Glomerular visceral epithelial cell (primary cell): ENCODE data around the gene RNLS.

Experiments
- DNase-seq: peaks from one replicate; pipeline ENCODE4 v3.0.0-alpha.2; 2016; ENCODE audit errors: extremely low spot score

RNLS gene

GRCh38 chr10:88232983-88233543 is 350.1 kb downstream of the RNLS start:
- DNase-seq: no peak

GRCh38 chr10:88232029-88232895 is 350.9 kb downstream of the RNLS start:
- DNase-seq: no peak

GRCh38 chr10:88230251-88230650 is 352.9 kb downstream of the RNLS start:
- no peak for DNase-seq

DNA sequence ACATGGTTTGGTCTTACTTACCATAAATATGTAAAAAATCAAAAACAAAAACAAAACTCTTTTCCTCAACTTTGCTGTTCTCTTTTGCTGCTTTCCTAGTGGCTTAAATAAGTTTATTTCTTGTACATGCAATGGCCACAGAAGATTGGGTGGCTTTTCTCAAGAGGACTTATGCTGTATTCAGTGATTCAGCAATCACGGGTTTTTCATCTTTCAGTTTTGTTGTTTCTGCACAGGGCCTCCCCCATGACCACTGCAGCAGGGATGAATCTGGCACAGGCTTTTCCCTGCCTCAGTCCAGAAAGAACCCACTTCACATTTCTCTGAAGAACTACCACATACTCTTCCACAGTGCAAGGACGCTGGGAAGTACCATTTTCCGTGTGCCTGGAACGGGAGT is 355.0 kb downstream of the RNLS start:
- no peak for DNase-seq

DNA sequence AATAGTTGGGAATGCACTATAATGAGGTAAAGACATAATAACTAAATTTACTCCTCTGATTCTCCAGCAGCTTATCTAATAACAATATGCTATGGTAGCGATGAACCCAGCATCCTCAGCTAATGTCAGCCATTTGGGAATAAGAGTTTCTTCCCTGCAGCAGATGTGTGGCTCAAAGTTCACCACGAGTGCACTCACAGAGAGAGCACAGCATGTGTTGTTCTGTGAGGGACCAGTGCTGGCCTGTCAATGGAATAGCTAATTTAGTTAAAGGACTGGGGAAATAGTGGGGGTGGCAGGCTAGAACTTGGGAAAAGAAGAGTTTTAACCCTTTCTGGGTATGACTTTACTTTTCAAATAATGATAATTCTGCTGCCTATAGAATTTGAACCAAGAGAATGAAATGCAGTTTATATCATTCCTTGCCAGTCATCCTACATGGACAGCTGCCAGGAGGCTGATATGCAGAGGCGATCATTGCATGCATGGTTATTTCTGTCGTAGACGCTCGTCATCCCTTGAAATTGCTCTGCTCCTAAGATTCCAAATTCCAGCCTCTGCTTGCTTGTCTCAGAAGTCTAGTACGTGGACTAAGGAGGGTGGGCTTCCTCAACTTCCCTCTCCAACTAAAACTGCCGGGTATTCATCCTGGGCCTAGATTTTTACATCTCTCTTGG is 355.6 kb downstream of the RNLS start:
- DNase-seq: no peak

DNA sequence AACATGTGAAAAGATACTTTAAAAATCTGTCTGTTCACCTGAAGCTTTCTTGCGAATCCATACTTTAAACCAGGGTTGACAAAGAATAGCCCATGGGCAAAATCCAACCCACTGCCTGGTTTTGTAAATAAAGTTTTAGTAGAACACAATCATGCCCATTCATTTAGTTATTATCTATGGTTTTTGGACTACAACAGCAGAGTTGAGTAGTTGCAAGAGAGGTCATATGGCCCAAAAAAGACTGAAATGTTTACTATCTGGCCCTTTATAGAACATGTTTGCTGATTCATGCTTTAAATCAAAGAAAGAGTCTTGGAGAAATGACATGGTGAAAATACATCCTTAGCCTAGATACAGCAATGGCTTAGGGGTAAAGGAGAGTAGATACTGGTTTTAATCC is 356.2 kb downstream of the RNLS start:
- no peak for DNase-seq

DNA sequence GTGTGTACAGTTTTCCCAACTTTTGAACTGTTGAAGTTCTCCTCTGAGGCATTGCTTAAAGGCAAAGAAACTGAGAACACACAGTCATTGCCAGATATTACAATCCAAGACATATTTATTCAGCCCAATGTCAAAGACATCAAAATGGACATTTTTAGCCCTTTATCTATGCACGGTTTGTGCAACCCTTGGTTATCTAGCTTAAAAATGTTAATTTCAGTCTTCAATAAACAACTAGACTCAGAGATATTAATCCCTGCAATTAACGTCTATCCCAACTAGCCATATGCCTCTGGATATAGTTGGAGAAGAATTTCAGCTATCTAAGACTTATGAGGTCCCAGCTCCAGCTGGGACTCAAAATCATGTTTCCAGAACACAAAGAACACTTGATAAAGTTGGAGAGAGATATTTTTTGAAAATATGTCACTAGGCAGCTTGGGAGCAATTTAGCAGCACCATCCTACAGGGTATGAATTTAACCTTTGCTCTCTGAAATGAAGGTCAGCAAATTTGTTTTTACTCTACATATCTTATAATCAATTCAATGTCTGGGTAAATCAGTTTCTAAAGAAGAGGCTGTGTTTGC is 357.0 kb downstream of the RNLS start:
- no peak for DNase-seq
